Upper lobe of left lung (tissue), 4 donors: ENCODE measurements around the gene LSM5.

Experiments
- POLR2A ChIP-seq, 4 donors: fragments of 450-650 bp; IDR thresholded peaks; one replicate each; pipeline ENCODE4 v1.5.1; 2016 to 2017; ENCODE audit warnings: antibody characterized with exemption in 4 of 4, mild to moderate bottlenecking in 2 of 4
- TF ChIP-seq, protein P1 (sequence below), 6 experiments: fragments of 450-650 bp in 4 of 6; fragments of 200-600 bp in 2 of 6; sonication (generic) in 2 of 6; IDR thresholded peaks; one replicate each; pipeline ENCODE4 v1.5.1; 2016 to 2019; ENCODE audit warnings: antibody characterized with exemption in 6 of 6

DNA sequence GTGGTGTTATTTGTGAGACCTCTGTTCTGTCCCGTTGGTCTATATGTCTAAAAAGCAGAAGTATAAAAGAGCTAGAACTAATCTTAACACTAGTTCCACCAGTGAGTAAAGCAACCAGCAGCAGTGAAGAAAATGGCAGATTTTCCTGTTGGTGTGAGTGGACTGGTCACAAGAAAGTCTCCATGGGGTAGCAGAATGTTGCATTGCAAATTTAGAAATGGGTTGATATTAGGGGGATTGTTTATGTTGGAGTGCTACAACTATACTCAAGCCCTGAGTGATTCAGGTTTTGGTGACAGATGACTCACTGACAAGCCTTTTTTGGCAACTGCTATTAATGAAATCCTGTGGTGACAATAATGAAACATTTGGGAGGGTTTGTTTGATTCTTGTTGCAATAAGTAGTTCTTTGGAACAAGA lies 10.8 kb upstream of the LSM5 start:
- TF ChIP-seq, protein P1, sequence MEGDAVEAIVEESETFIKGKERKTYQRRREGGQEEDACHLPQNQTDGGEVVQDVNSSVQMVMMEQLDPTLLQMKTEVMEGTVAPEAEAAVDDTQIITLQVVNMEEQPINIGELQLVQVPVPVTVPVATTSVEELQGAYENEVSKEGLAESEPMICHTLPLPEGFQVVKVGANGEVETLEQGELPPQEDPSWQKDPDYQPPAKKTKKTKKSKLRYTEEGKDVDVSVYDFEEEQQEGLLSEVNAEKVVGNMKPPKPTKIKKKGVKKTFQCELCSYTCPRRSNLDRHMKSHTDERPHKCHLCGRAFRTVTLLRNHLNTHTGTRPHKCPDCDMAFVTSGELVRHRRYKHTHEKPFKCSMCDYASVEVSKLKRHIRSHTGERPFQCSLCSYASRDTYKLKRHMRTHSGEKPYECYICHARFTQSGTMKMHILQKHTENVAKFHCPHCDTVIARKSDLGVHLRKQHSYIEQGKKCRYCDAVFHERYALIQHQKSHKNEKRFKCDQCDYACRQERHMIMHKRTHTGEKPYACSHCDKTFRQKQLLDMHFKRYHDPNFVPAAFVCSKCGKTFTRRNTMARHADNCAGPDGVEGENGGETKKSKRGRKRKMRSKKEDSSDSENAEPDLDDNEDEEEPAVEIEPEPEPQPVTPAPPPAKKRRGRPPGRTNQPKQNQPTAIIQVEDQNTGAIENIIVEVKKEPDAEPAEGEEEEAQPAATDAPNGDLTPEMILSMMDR (IDR thresholded peaks at IDR 0.05): no peak
- TF ChIP-seq POLR2A (IDR thresholded peaks at IDR 0.05): no peak
